Body of pancreas (tissue), 4 donors: ENCODE measurements around the gene F12.

Experiments
- CTCF ChIP-seq, 7 experiments: fragments of 450-650 bp in 4 of 7; fragments of 200-600 bp in 3 of 7; sonication (generic) in 3 of 7; IDR thresholded peaks; one replicate each; pipeline ENCODE4 v1.5.1; 2016 to 2019; ENCODE audit warnings: antibody characterized with exemption in 7 of 7
- POLR2A ChIP-seq, 3 donors: fragments of 450-650 bp; IDR thresholded peaks; one replicate each; pipeline ENCODE4 v1.6.1; 2016; ENCODE audit warnings: antibody characterized with exemption in 3 of 3, mild to moderate bottlenecking in 2 of 3

GRCh38 chr5:177403792-177404640 is 5.3 kb downstream of the F12 start:
- TF ChIP-seq POLR2A (IDR thresholded peaks at IDR 0.05) (peak in 1 of 3 donors; percentile 24), CTCF (IDR thresholded peaks at IDR 0.05) (peak; percentile 56 to 91 (median 83))
